ENCODE data around the gene LBH.

The LBH gene

DNA sequence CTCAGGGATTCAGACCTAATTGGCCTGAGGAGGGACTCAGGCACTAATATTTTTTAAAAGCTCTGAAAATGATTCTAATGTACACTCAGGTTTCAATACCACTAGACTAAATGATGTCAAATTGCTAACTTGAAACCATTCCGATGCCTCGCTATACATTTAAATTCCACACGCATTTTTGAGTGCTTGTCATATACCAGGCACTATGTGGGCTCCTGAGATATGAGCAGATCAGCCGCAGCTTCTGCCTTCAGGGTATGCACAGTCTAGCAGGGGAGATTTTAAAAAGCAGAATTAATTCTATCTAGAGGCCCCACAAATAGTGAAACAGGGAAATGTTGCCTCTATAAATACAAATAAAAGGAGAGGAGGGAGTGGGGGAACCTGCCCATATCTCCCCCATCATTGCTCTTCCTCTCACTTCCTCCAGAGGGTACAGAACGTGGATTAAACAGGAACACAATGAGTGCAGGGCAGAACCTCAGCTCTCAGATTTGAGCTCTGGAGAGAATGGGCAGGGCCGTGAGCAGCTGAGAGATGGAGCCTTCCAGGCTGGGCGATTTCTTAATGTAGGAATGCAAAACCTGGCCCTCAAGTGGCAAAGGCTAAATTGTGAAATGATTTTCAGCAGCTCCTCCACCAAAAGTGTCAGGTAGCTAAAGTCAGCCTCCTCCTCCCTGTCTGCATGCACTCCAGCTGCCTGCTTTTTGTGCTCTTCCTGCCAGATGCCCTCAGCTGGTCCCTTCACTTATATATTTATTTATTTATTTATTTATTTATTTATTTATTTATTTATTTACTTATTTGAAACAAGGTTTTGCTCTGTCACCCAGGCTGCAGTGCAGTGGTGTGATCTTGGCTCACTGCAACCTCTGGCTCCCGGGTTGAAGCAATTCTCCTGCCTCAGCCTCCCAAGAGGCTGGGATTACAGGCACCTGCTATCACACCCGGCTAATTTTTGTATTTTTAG is 24.6 kb upstream of the LBH start:
- no peak overlapping the region for H2BK12ac ChIP-seq (ENCODE audit: low read length)
- no peak overlapping the region for H3K23ac ChIP-seq (ENCODE audit: low read depth, low read length, poor library complexity)
- H3K4ac ChIP-seq (ENCODE audit: low read length), result no peak overlapping the region
- no peaks in the 10 kb centered on the region for H3K4me1 ChIP-seq (ENCODE audit: control insufficient read depth in 2 of 2, insufficient read depth in 1 of 2, low read depth in 1 of 2, low read length in 2 of 2)
- no peak overlapping the region for H3K14ac ChIP-seq (ENCODE audit: low read length)
- no peak overlapping the region for H2AFZ ChIP-seq (ENCODE audit: low read length)
- H2BK5ac ChIP-seq (ENCODE audit: low read length), result no peak overlapping the region
- H3K4me3 ChIP-seq (ENCODE audit: low read length in 2 of 2), result no peak overlapping the region
- no peak overlapping the region for H2AK5ac ChIP-seq (ENCODE audit: low read depth, low read length)
- H3K4me2 ChIP-seq (ENCODE audit: insufficient read depth, low read length, poor library complexity, severe bottlenecking), result no peak overlapping the region
- no peak overlapping the region for H3K18ac ChIP-seq (ENCODE audit: low read length)
- H3K36me3 ChIP-seq (replicated peaks in 1 of 2; ENCODE audit: control insufficient read depth in 2 of 2, insufficient read depth in 2 of 2, low read length in 2 of 2), result no peaks in the 10 kb centered on the region
- H2BK15ac ChIP-seq (ENCODE audit: low read length), result no peak overlapping the region
- no peaks in the 10 kb centered on the region for H3K79me1 ChIP-seq (ENCODE audit: low read depth, low read length)
- H3K9me3 ChIP-seq (replicated peaks in 1 of 2; ENCODE audit: control insufficient read depth in 2 of 2, insufficient read depth in 1 of 2, low read depth in 1 of 2, low read length in 2 of 2), result no peaks in the 10 kb centered on the region
- no peak overlapping the region for H4K91ac ChIP-seq (ENCODE audit: low read depth, low read length, poor library complexity)
- WGBS, 2 donors (ENCODE audit: extremely low coverage in 2 of 2, insufficient read length in 2 of 2, insufficient replicate concordance in 1 of 2), result no CpG with 5 or more reads among the region's 9 CpGs
- H3K27ac ChIP-seq (replicated peaks; ENCODE audit: low read length), result no peak overlapping the region
- peaks cover 0 to 19% (median 0%) of the 10 kb centered on the region in 3 experiments for H3K27me3 ChIP-seq (ENCODE audit: control insufficient read depth in 3 of 3, insufficient read depth in 3 of 3, low read depth in 1 of 3, low read length in 3 of 3)
- no peak for DNase-seq (ENCODE audit: low spot score)
- no peak overlapping the region for H4K8ac ChIP-seq (ENCODE audit: low read depth, low read length)
- H2BK120ac ChIP-seq (ENCODE audit: low read depth, low read length), result no peak overlapping the region
- no peak overlapping the region for H3K9ac ChIP-seq (ENCODE audit: low read depth, low read length, poor library complexity)

DNA sequence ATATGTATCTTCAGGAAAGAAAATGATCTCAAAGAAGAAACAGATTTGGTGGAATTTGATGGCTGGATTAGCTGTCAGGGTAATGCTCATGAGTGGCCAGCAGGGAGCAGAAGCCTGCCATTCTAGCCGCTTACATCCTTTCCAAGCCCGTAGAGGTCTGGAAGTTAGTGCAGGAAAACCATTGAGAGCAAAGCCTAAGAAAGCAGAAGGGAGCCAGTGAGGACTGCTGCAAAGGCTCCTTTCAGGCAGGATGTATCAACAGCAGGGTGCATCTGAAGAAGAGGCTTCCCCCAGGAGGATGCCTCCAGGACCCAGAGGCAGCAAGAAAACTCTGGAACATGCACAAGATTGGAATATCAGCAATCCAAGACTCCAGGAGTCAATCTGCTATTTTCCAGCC is 22.9 kb upstream of the LBH start:
- no peak overlapping the region for H3K23ac ChIP-seq (ENCODE audit: low read depth, low read length, poor library complexity)
- no peak overlapping the region for H3K4me2 ChIP-seq (ENCODE audit: insufficient read depth, low read length, poor library complexity, severe bottlenecking)
- H3K9ac ChIP-seq (ENCODE audit: low read depth, low read length, poor library complexity), result no peak overlapping the region
- no peak overlapping the region for H4K91ac ChIP-seq (ENCODE audit: low read depth, low read length, poor library complexity)
- H3K4me1 ChIP-seq (ENCODE audit: control insufficient read depth in 2 of 2, insufficient read depth in 1 of 2, low read depth in 1 of 2, low read length in 2 of 2), result no peaks in the 10 kb centered on the region
- no peaks in the 10 kb centered on the region for H3K36me3 ChIP-seq (replicated peaks in 1 of 2; ENCODE audit: control insufficient read depth in 2 of 2, insufficient read depth in 2 of 2, low read length in 2 of 2)
- H2BK12ac ChIP-seq (ENCODE audit: low read length), result no peak overlapping the region
- peak; percentile 59 for DNase-seq (ENCODE audit: low spot score)
- H3K14ac ChIP-seq (ENCODE audit: low read length), result no peak overlapping the region
- no peak overlapping the region for H2BK15ac ChIP-seq (ENCODE audit: low read length)
- H3K79me1 ChIP-seq (ENCODE audit: low read depth, low read length), result no peaks in the 10 kb centered on the region
- no peak overlapping the region for H4K8ac ChIP-seq (ENCODE audit: low read depth, low read length)
- H3K27me3 ChIP-seq (ENCODE audit: control insufficient read depth in 3 of 3, insufficient read depth in 3 of 3, low read depth in 1 of 3, low read length in 3 of 3), result peaks cover 0 to 14% (median 0%) of the 10 kb centered on the region in 3 experiments
- H2BK120ac ChIP-seq (ENCODE audit: low read depth, low read length), result no peak overlapping the region
- WGBS, 2 donors (ENCODE audit: extremely low coverage in 2 of 2, insufficient read length in 2 of 2, insufficient replicate concordance in 1 of 2), result no CpG with 5 or more reads among the region's 2 CpGs
- no peak overlapping the region for H3K27ac ChIP-seq (replicated peaks; ENCODE audit: low read length)
- no peak overlapping the region for H3K4ac ChIP-seq (ENCODE audit: low read length)
- H2AK5ac ChIP-seq (ENCODE audit: low read depth, low read length), result no peak overlapping the region
- no peak overlapping the region for H3K18ac ChIP-seq (ENCODE audit: low read length)
- no peak overlapping the region for H2BK5ac ChIP-seq (ENCODE audit: low read length)
- no peak overlapping the region for H3K4me3 ChIP-seq (ENCODE audit: low read length in 2 of 2)
- H2AFZ ChIP-seq (ENCODE audit: low read length), result peak overlapping the region; percentile 20
- no peaks in the 10 kb centered on the region for H3K9me3 ChIP-seq (replicated peaks in 1 of 2; ENCODE audit: control insufficient read depth in 2 of 2, insufficient read depth in 1 of 2, low read depth in 1 of 2, low read length in 2 of 2)

DNA sequence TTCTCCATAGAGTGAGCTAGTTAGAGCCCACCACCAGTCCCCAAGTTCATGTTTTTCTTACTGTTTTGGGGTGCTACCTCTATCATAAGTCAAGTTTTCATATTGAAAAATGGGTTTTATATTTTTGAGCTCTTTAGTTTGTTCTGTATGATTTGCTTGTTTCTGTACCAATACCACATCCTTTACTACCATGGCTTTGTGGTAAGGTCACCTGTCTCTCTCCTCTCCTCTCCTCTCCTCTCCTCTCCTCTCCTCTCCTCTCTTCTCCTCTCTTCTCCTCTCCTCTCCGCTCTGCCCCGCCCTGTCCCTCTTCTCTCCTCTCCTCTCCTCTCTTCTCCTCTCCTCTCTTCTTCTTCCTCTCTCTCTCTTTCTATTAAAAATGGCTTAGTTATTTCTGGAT is 22.1 kb upstream of the LBH start:
- H2AFZ ChIP-seq (ENCODE audit: low read length), result no peak overlapping the region
- H3K4me3 ChIP-seq (ENCODE audit: low read length in 2 of 2), result no peak overlapping the region
- no peak overlapping the region for H2AK5ac ChIP-seq (ENCODE audit: low read depth, low read length)
- no peak overlapping the region for H3K23ac ChIP-seq (ENCODE audit: low read depth, low read length, poor library complexity)
- H2BK12ac ChIP-seq (ENCODE audit: low read length), result no peak overlapping the region
- H3K14ac ChIP-seq (ENCODE audit: low read length), result no peak overlapping the region
- H2BK15ac ChIP-seq (ENCODE audit: low read length), result no peak overlapping the region
- H2BK5ac ChIP-seq (ENCODE audit: low read length), result no peak overlapping the region
- H3K79me1 ChIP-seq (ENCODE audit: low read depth, low read length), result no peaks in the 10 kb centered on the region
- no peak overlapping the region for H4K8ac ChIP-seq (ENCODE audit: low read depth, low read length)
- H3K4me2 ChIP-seq (ENCODE audit: insufficient read depth, low read length, poor library complexity, severe bottlenecking), result no peak overlapping the region
- H3K27me3 ChIP-seq (ENCODE audit: control insufficient read depth in 3 of 3, insufficient read depth in 3 of 3, low read depth in 1 of 3, low read length in 3 of 3), result peaks cover 0 to 12% (median 0%) of the 10 kb centered on the region in 3 experiments
- H3K4ac ChIP-seq (ENCODE audit: low read length), result no peak overlapping the region
- H3K18ac ChIP-seq (ENCODE audit: low read length), result no peak overlapping the region
- WGBS, 2 donors (ENCODE audit: extremely low coverage in 2 of 2, insufficient read length in 2 of 2, insufficient replicate concordance in 1 of 2), result no CpG with 5 or more reads among the region's 2 CpGs
- no peak overlapping the region for H2BK120ac ChIP-seq (ENCODE audit: low read depth, low read length)
- H3K9ac ChIP-seq (ENCODE audit: low read depth, low read length, poor library complexity), result no peak overlapping the region
- H3K36me3 ChIP-seq (replicated peaks in 1 of 2; ENCODE audit: control insufficient read depth in 2 of 2, insufficient read depth in 2 of 2, low read length in 2 of 2), result no peaks in the 10 kb centered on the region
- no peaks in the 10 kb centered on the region for H3K9me3 ChIP-seq (replicated peaks in 1 of 2; ENCODE audit: control insufficient read depth in 2 of 2, insufficient read depth in 1 of 2, low read depth in 1 of 2, low read length in 2 of 2)
- no peak overlapping the region for H3K27ac ChIP-seq (replicated peaks; ENCODE audit: low read length)
- no peaks in the 10 kb centered on the region for H3K4me1 ChIP-seq (ENCODE audit: control insufficient read depth in 2 of 2, insufficient read depth in 1 of 2, low read depth in 1 of 2, low read length in 2 of 2)
- no peak overlapping the region for H4K91ac ChIP-seq (ENCODE audit: low read depth, low read length, poor library complexity)
- DNase-seq (ENCODE audit: low spot score), result no peak

DNA sequence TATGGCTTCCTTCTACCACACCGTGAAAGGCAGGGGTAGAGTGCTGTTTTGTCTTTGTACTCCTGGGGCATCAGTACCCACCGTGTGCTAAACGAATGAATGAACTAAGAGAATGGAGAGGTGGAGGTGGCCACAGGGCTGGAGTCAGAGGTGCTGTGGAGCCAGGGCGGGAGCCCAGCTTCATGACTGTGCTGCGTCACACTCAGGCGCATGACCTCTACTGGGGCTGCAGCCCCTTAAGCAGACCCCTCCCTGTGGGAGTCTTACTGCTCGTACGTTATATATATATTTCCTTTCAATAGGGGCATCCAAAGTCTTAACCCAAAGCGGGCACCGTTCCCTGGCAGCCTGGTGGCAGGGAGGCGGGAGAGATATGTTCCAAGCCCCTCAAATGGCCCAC is 18.0 kb upstream of the LBH start:
- Histone ChIP-seq H3K9me3 (replicated peaks in 1 of 2; ENCODE audit: control insufficient read depth in 2 of 2, insufficient read depth in 1 of 2, low read depth in 1 of 2, low read length in 2 of 2) (no peaks in the 10 kb centered on the region), H2AK5ac (ENCODE audit: low read depth, low read length) (no peak overlapping the region), H3K4me1 (ENCODE audit: control insufficient read depth in 2 of 2, insufficient read depth in 1 of 2, low read depth in 1 of 2, low read length in 2 of 2) (peaks cover 0 to 6% of the 10 kb centered on the region in 2 donors), H2AFZ (ENCODE audit: low read length) (no peak overlapping the region), H4K8ac (ENCODE audit: low read depth, low read length) (no peak overlapping the region), H3K27ac (replicated peaks; ENCODE audit: low read length) (no peak overlapping the region), H4K91ac (ENCODE audit: low read depth, low read length, poor library complexity) (no peak overlapping the region), H3K4ac (ENCODE audit: low read length) (no peak overlapping the region), H3K79me1 (ENCODE audit: low read depth, low read length) (no peaks in the 10 kb centered on the region), H2BK120ac (ENCODE audit: low read depth, low read length) (no peak overlapping the region), H2BK5ac (ENCODE audit: low read length) (no peak overlapping the region), H3K4me3 (ENCODE audit: low read length in 2 of 2) (no peak overlapping the region), H3K9ac (ENCODE audit: low read depth, low read length, poor library complexity) (no peak overlapping the region), H3K14ac (ENCODE audit: low read length) (no peak overlapping the region), H3K23ac (ENCODE audit: low read depth, low read length, poor library complexity) (no peak overlapping the region), H2BK15ac (ENCODE audit: low read length) (no peak overlapping the region), H2BK12ac (ENCODE audit: low read length) (no peak overlapping the region), H3K4me2 (ENCODE audit: insufficient read depth, low read length, poor library complexity, severe bottlenecking) (no peak overlapping the region), H3K27me3 (ENCODE audit: control insufficient read depth in 3 of 3, insufficient read depth in 3 of 3, low read depth in 1 of 3, low read length in 3 of 3) (peaks cover 0 to 17% (median 0%) of the 10 kb centered on the region in 3 experiments), H3K36me3 (replicated peaks in 1 of 2; ENCODE audit: control insufficient read depth in 2 of 2, insufficient read depth in 2 of 2, low read length in 2 of 2) (no peaks in the 10 kb centered on the region), H3K18ac (ENCODE audit: low read length) (no peak overlapping the region)
- DNase-seq (ENCODE audit: low spot score), result no peak
- no CpG with 5 or more reads among the region's 11 CpGs for WGBS, 2 donors (ENCODE audit: extremely low coverage in 2 of 2, insufficient read length in 2 of 2, insufficient replicate concordance in 1 of 2)
